Stomach (tissue), 9 donors: ENCODE results near the gene WWP2. TPM values are rescaled to one million over a fixed set of nuclear protein-coding genes. Genes with fewer than 3 reads are reported as not detected.

Experiments used
- DNase-seq, 2 donors: peaks; one replicate each; pipeline versions ENCODE4 v3.0.0 to v3.0.0-alpha.2; 2013 to 2019
- H3K27ac ChIP-seq, 5 donors: fragments of 200-600 bp in 4 of 5; sonication (generic) in 4 of 5; one replicate each; pipeline ENCODE4 v1.5.1; 2013 to 2019; ENCODE audit warnings: mild to moderate bottlenecking in 1 of 5, moderate library complexity in 1 of 5
- H3K27me3 ChIP-seq, 3 donors: fragments of 200-600 bp; sonication (generic); one replicate each; pipeline ENCODE4 v1.5.1; 2017 to 2019; ENCODE audit warnings: mixed run types in 1 of 3
- H3K36me3 ChIP-seq, 4 donors: fragments of 200-600 bp; sonication (generic); 1 replicate in 3 of 4; 2 replicates in 1 of 4; pipeline ENCODE4 v1.5.1; 2016 to 2019
- H3K4me1 ChIP-seq, 4 donors: fragments of 200-600 bp; sonication (generic); one replicate each; pipeline ENCODE4 v1.5.1; 2016 to 2019
- H3K4me3 ChIP-seq, 4 donors: fragments of 200-600 bp; sonication (generic) in 3 of 4; one replicate each; pipeline ENCODE4 v1.5.1; 2016 to 2019; ENCODE audit warnings: mild to moderate bottlenecking in 1 of 4
- H3K9me3 ChIP-seq, 4 donors: fragments of 200-600 bp; sonication (generic); one replicate each; pipeline ENCODE4 v1.5.1; 2016 to 2019
- CTCF ChIP-seq, 7 experiments: fragments of 450-650 bp in 4 of 7; fragments of 200-600 bp in 3 of 7; sonication (generic) in 3 of 7; IDR thresholded peaks; one replicate each; pipeline ENCODE4 v1.5.1; 2016 to 2019; ENCODE audit warnings: antibody characterized with exemption in 7 of 7, control low read depth in 2 of 7, mild to moderate bottlenecking in 1 of 7
- EP300 ChIP-seq: sonication (generic); formaldehyde crosslinking; IDR thresholded peaks from one replicate; pipeline ENCODE4 v1.6.1; 2017; ENCODE audit warnings: antibody characterized with exemption
- POLR2A ChIP-seq, 4 donors: fragments of 450-650 bp; IDR thresholded peaks; one replicate each; pipeline ENCODE4 v1.6.1; 2016; ENCODE audit warnings: antibody characterized with exemption in 4 of 4, control low read depth in 2 of 4, mild to moderate bottlenecking in 1 of 4, moderate library complexity in 1 of 4
- POLR2AphosphoS5 ChIP-seq, 3 donors: sonication (generic); formaldehyde crosslinking; IDR thresholded peaks; one replicate each; pipeline ENCODE4 v1.6.1; 2016; ENCODE audit warnings: antibody characterized with exemption in 3 of 3
- WGBS, 5 donors: extraction: QIAGEN DNeasy Blood & Tissue Kit in 3 of 5; methylation state at CpG; one replicate each; pipeline versions ENCODE4 v1.1.5 to v1.1.7; 2013 to 2018; 5-methylcytosine and 5-hydroxymethylcytosine counted together
- intact Hi-C: fragments of 100-400 bp; cut with DNase I; formaldehyde crosslinking; loops from one replicate; pipeline ENCODE4 v1.15.1; 2023; ENCODE audit warnings: low total_unique reads
- polyA plus RNA-seq, 3 donors: library from polyadenylated mRNA; stranded (reverse); fragments of 200-250 nt; gene quantifications; one replicate each; pipeline ENCODE4 v1.2.3, GENCODE V29; 2013
- total RNA-seq, 5 donors: library from RNA; depleted of rRNA; stranded (reverse); fragments of >200 nt; gene quantifications; one replicate each; pipeline versions ENCODE4 v1.1.0 to v1.2.3, GENCODE V29; 2014 to 2016
- donor health status: healthy with polysubstance abuse.
- donor health status: Bipolar disorder and iron deficiency.
- donor health status: healthy.

The WWP2 gene
- total and polyA plus RNA-seq, 8 donors, result 16.0 to 442 (median 35.2) TPM

GRCh38 chr16:69830146-69830533 is 68.0 kb downstream of the WWP2 start:
- intact Hi-C loops, result no loop called here
- H3K4me3 ChIP-seq, result no peak overlapping the region
- TF ChIP-seq EP300 (no peak), POLR2A (IDR thresholded peaks at IDR 0.05) (no peak)
- H3K27ac ChIP-seq, result peak overlapping the region in 4 of 5 donors; percentile 72 to 85 (median 74)
- 96 to 99% (median 97%) methylated on average over 5 of the region's 5 CpGs for WGBS, 5 donors
- H3K36me3 ChIP-seq, result peaks cover 0 to 22% (median 16%) of the 10 kb centered on the region in 4 donors
- no peak for DNase-seq
- no peaks in the 10 kb centered on the region for H3K27me3 ChIP-seq
- no peaks in the 10 kb centered on the region for H3K9me3 ChIP-seq
- H3K4me1 ChIP-seq, result peaks cover 26 to 79% (median 55%) of the 10 kb centered on the region in 4 donors

GRCh38 chr16:69830534-69831211 is 68.5 kb downstream of the WWP2 start:
- intact Hi-C loops, result no loop called here
- DNase-seq, result peak; percentile 34 to 69
- H3K27ac ChIP-seq, result peak overlapping the region; percentile 43 to 85 (median 73)
- TF ChIP-seq EP300 (no peak), POLR2AphosphoS5 (IDR thresholded peaks at IDR 0.05) (no peak), POLR2A (IDR thresholded peaks at IDR 0.05) (no peak), CTCF (IDR thresholded peaks at IDR 0.05) (no peak)
- H3K27me3 ChIP-seq, result no peaks in the 10 kb centered on the region
- no peak overlapping the region for H3K4me3 ChIP-seq
- H3K36me3 ChIP-seq, result peaks cover 0 to 22% (median 16%) of the 10 kb centered on the region in 4 donors
- WGBS, 5 donors, result 43 to 60% (median 48%) methylated on average over 10 of the region's 10 CpGs
- peaks cover 26 to 78% (median 59%) of the 10 kb centered on the region in 4 donors for H3K4me1 ChIP-seq
- H3K9me3 ChIP-seq, result no peaks in the 10 kb centered on the region

- peak overlapping the region in 4 of 5 donors; percentile 72 to 85 (median 74) for H3K27ac ChIP-seq
- peaks cover 0 to 22% (median 16%) of the 10 kb centered on the region in 4 donors for H3K36me3 ChIP-seq
- no peaks in the 10 kb centered on the region for H3K9me3 ChIP-seq
- intact Hi-C loops, result no loop called here
- H3K4me1 ChIP-seq, result peaks cover 26 to 73% (median 59%) of the 10 kb centered on the region in 4 donors
- H3K4me3 ChIP-seq, result no peak overlapping the region
- TF ChIP-seq EP300 (no peak), POLR2AphosphoS5 (IDR thresholded peaks at IDR 0.05) (no peak), CTCF (IDR thresholded peaks at IDR 0.05) (no peak), POLR2A (IDR thresholded peaks at IDR 0.05) (no peak)
- peak in 1 of 2 donors; percentile 30 for DNase-seq
- 65 to 73% (median 71%) methylated on average over 13 of the region's 13 CpGs for WGBS, 5 donors
- H3K27me3 ChIP-seq, result no peaks in the 10 kb centered on the region
Observed at GRCh38 chr16:69831212-69832123, 69.3 kb downstream of the WWP2 start.

GRCh38 chr16:69833357-69834282 is 71.5 kb downstream of the WWP2 start:
- Histone ChIP-seq H3K36me3 (peaks cover 0 to 14% (median 8%) of the 10 kb centered on the region in 4 donors), H3K9me3 (no peaks in the 10 kb centered on the region), H3K4me3 (no peak overlapping the region), H3K27me3 (no peaks in the 10 kb centered on the region), H3K27ac (peak overlapping the region in 4 of 5 donors; percentile 1 to 59 (median 27)), H3K4me1 (peaks cover 31 to 67% (median 56%) of the 10 kb centered on the region in 4 donors)
- TF ChIP-seq POLR2A (IDR thresholded peaks at IDR 0.05), result no peak
- no peak for TF ChIP-seq EP300
- no peak for TF ChIP-seq POLR2AphosphoS5 (IDR thresholded peaks at IDR 0.05)
- TF ChIP-seq CTCF (IDR thresholded peaks at IDR 0.05), result no peak
- WGBS, 5 donors, result 38 to 56% (median 48%) methylated on average over 7 of the region's 7 CpGs
- peak; percentile 48 to 66 for DNase-seq
- intact Hi-C loops, result no loop called here
